ENCODE data around the gene HSPA2. TPM values are rescaled to one million over a fixed set of nuclear protein-coding genes. Genes with fewer than 3 reads are reported as not detected.

Gene HSPA2
- total and polyA plus RNA-seq, 2 of the 13 experiments (the other 11 are each of a cell fraction or from before 2014, with no cell fraction given): 0.15 to 0.27 TPM

- no peak for TF ChIP-seq MATR3 (CRISPR knock-in tag; IDR thresholded peaks at IDR 0.05)
- no peak for TF ChIP-seq ZNF724P (CRISPR knock-in tag; IDR thresholded peaks at IDR 0.05; ENCODE audit: borderline replicate concordance)
- no peak for TF ChIP-seq TRAFD1 (CRISPR knock-in tag; IDR thresholded peaks at IDR 0.05; ENCODE audit: borderline replicate concordance)
- TF ChIP-seq ZNF670 (CRISPR knock-in tag; IDR thresholded peaks at IDR 0.05; ENCODE audit: borderline replicate concordance): no peak
- TF ChIP-seq KLF9 (CRISPR knock-in tag; IDR thresholded peaks at IDR 0.05; ENCODE audit: low read depth): peak; percentile 37; the same call in 1 of the 2 replicates
- no peak for TF ChIP-seq CSRNP1 (CRISPR knock-in tag; IDR thresholded peaks at IDR 0.05)
- TF ChIP-seq ZFP36 (IDR thresholded peaks at IDR 0.05; ENCODE audit: borderline replicate concordance, low read depth, low read length, partially characterized antibody): no peak
- TF ChIP-seq KDM3A (CRISPR knock-in tag; IDR thresholded peaks at IDR 0.05; ENCODE audit: low read depth): no peak
- TF ChIP-seq ATRX (CRISPR knock-in tag; IDR thresholded peaks at IDR 0.05; ENCODE audit: borderline replicate concordance): no peak
- TF ChIP-seq SNAI1 (CRISPR knock-in tag; IDR thresholded peaks at IDR 0.05; ENCODE audit: borderline replicate concordance): no peak
- TF ChIP-seq JUN (CRISPR knock-in tag; IDR thresholded peaks at IDR 0.05): peak; percentile 32; the same call in 1 of the 2 replicates
- TF ChIP-seq ZNF503 (CRISPR knock-in tag; IDR thresholded peaks at IDR 0.05): 0 out of 2 replicates have a peak, but pooled peaks have one; percentile 12
- peak; percentile 79 for TF ChIP-seq RAD21 (CRISPR knock-in tag; IDR thresholded peaks at IDR 0.05)
- TF ChIP-seq HOXA3 (CRISPR knock-in tag; IDR thresholded peaks at IDR 0.05): peak; percentile 91
- TF ChIP-seq NFATC3 (CRISPR knock-in tag; IDR thresholded peaks at IDR 0.05): no peak
- TF ChIP-seq MTF2 (CRISPR knock-in tag; IDR thresholded peaks at IDR 0.05; ENCODE audit: borderline replicate concordance): no peak
- peak; percentile 55 for TF ChIP-seq ZNF574 (CRISPR knock-in tag; IDR thresholded peaks at IDR 0.05)
These were observed at the start of gene HSPA2 (continued) for GRCh38 chr14:64540208-64541202.
